ENCODE results near the gene OR56A3.
"Not testable (repeated sequence)": the region's sequence is repeated elsewhere in the genome, so short reads cannot be mapped to it uniquely, and the experiment has no call there.

Gene OR56A3

GRCh38 chr11:5937868-5938602 is 4.0 kb upstream of the OR56A3 start:
- no peak for ATAC-seq
- TF ChIP-seq CSRNP3 (CRISPR knock-in tag; IDR thresholded peaks at IDR 0.05), result no peak

GRCh38 chr11:5938603-5938965 is 3.5 kb upstream of the OR56A3 start:
- ATAC-seq, result no peak

GRCh38 chr11:5940748-5941147 is 1.3 kb upstream of the OR56A3 start:
- no peak for TF ChIP-seq ZNF70 (CRISPR knock-in tag; IDR thresholded peaks at IDR 0.05)
- no peak for TF ChIP-seq PATZ1 (CRISPR knock-in tag; IDR thresholded peaks at IDR 0.05; ENCODE audit: borderline replicate concordance)
- no peak for TF ChIP-seq BACH2 (CRISPR knock-in tag; IDR thresholded peaks at IDR 0.05; ENCODE audit: borderline replicate concordance)
- ATAC-seq, result no peak

More at GRCh38 chr11:5938603-5938965, 3.5 kb upstream of the OR56A3 start:
- no peak for TF ChIP-seq ARNTL (CRISPR knock-in tag; IDR thresholded peaks at IDR 0.05; ENCODE audit: borderline replicate concordance, low read depth)

- ATAC-seq, result no peak
- TF ChIP-seq TOX (CRISPR knock-in tag; IDR thresholded peaks at IDR 0.05; ENCODE audit: borderline replicate concordance) (no peak), GLIS3 (CRISPR knock-in tag; IDR thresholded peaks at IDR 0.05) (no peak), ESRRG (CRISPR knock-in tag; IDR thresholded peaks at IDR 0.05) (no peak), OSR1 (CRISPR knock-in tag; IDR thresholded peaks at IDR 0.05) (no peak)
Measured at GRCh38 chr11:5955586-5955985, 13.5 kb downstream of the OR56A3 start.

- ATAC-seq, result not testable (repeated sequence)
Measured at GRCh38 chr11:5960704-5961320, 18.8 kb downstream of the OR56A3 start.

- no peak for TF ChIP-seq ZNF70 (CRISPR knock-in tag; IDR thresholded peaks at IDR 0.05)
- no peak for TF ChIP-seq GLIS3 (CRISPR knock-in tag; IDR thresholded peaks at IDR 0.05)
- no peak for TF ChIP-seq SNAI2 (CRISPR knock-in tag; IDR thresholded peaks at IDR 0.05)
- no peak for TF ChIP-seq ZNF565 (CRISPR knock-in tag; conservative IDR thresholded peaks at IDR 0.05; ENCODE audit: low read depth)
- no peak for TF ChIP-seq CSRNP3 (CRISPR knock-in tag; IDR thresholded peaks at IDR 0.05)
- TF ChIP-seq TSHZ2 (CRISPR knock-in tag; IDR thresholded peaks at IDR 0.05), result no peak
- TF ChIP-seq CSDC2 (CRISPR knock-in tag; IDR thresholded peaks at IDR 0.05), result no peak
- no peak for ATAC-seq
Measured at GRCh38 chr11:5966958-5967357, 24.9 kb downstream of the OR56A3 start.

- ATAC-seq, result no peak
- TF ChIP-seq ARNTL (CRISPR knock-in tag; IDR thresholded peaks at IDR 0.05; ENCODE audit: borderline replicate concordance, low read depth) (no peak), RARB (CRISPR knock-in tag; IDR thresholded peaks at IDR 0.05) (no peak), TSHZ2 (CRISPR knock-in tag; IDR thresholded peaks at IDR 0.05) (no peak), POU6F1 (CRISPR knock-in tag; IDR thresholded peaks at IDR 0.05; ENCODE audit: borderline replicate concordance, low read depth) (no peak), CSRNP3 (CRISPR knock-in tag; IDR thresholded peaks at IDR 0.05) (no peak)
Measured at GRCh38 chr11:5967708-5968107, 25.7 kb downstream of the OR56A3 start.

All from SK-N-SH treated with all-trans-retinoic acid at 6 μM for 48 hours (cell line).